ENCODE results near the gene ZBTB7C.

- no peak for TF ChIP-seq CTCF (IDR thresholded peaks at IDR 0.05; ENCODE audit: insufficient read depth, low read length, poor library complexity, severe bottlenecking)
- TF ChIP-seq EZH2phosphoT487 (conservative IDR thresholded peaks at IDR 0.05; ENCODE audit: low read length) = no peak
Observed at GRCh38 chr18:48032876-48033789, 376.1 kb downstream of the ZBTB7C start.

Data from SU-DHL-6 (cell line).